Nephron progenitor cell (in vitro differentiated cells): ENCODE results near the gene ARHGAP19.

Source experiments
- DNase-seq: peaks from one replicate; pipeline ENCODE4 v3.0.0; 2021
- H3K27ac Mint-ChIP-seq: 2 replicates; pipeline ENCODE4 v1.8.0; 2021; ENCODE audit warnings: mild to moderate bottlenecking, moderate library complexity, mixed read lengths
- H3K27me3 Mint-ChIP-seq: 2 replicates; pipeline ENCODE4 v1.8.0; 2021; ENCODE audit warnings: mild to moderate bottlenecking, low read depth, mixed read lengths; ENCODE audit not compliant: poor library complexity
- H3K36me3 Mint-ChIP-seq: 2 replicates; pipeline ENCODE4 v1.8.0; 2021; ENCODE audit warnings: low read depth, mixed read lengths
- H3K4me1 Mint-ChIP-seq: 2 replicates; pipeline ENCODE4 v1.8.0; 2021; ENCODE audit warnings: mixed read lengths
- H3K4me3 Mint-ChIP-seq: 2 replicates; pipeline ENCODE4 v1.8.0; 2021; ENCODE audit warnings: mild to moderate bottlenecking, moderate library complexity, mixed read lengths
- H3K9me3 Mint-ChIP-seq: 2 replicates; pipeline ENCODE4 v1.8.0; 2021; ENCODE audit warnings: mild to moderate bottlenecking, moderate library complexity, mixed read lengths
- TF ChIP-seq, protein P1 (sequence below): fragments of 200-600 bp; sonication (generic); IDR thresholded peaks from 2 replicates; pipeline ENCODE4 v1.5.0; 2021; ENCODE audit warnings: antibody characterized with exemption

Gene ARHGAP19

DNA sequence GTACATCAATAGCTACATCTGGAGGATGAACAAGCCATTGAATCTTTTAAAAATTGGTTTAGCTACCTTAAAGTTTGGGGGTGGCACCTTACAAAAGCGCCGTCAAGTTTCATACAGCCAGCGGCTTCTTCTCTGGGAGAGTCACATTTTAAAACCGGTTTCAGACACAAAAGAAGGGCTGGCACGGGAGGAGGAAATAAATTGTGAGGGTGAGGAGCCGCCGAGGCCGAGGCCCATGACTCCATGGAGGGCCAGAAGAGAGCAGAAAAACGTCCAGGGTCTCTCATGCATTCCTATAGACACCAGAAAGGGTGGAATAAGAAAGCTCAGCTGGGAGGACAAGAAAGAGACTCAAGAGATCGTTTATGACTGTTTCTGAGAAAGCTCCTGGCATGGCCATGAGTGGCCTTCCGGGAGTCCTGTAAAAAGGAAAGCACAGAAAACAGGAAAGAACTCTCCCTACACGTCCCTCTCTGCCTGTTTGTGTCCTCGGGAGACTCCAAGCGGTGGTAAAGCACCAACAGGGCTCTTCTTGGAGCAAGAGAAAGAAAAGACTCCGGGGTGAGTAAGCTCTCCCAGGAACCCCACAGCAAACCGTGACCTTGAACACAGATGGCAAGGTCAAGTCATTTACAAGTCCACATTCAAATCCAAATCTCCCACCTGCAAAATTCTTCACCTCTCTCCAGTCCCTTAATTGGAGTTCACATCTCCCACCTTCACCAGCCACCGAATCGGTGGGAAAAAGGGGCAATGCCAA lies 40.3 kb upstream of the ARHGAP19 start:
- DNase-seq, result peak; percentile 23
- H3K27ac Mint-ChIP-seq, result no peak overlapping the region
- TF ChIP-seq, protein P1, sequence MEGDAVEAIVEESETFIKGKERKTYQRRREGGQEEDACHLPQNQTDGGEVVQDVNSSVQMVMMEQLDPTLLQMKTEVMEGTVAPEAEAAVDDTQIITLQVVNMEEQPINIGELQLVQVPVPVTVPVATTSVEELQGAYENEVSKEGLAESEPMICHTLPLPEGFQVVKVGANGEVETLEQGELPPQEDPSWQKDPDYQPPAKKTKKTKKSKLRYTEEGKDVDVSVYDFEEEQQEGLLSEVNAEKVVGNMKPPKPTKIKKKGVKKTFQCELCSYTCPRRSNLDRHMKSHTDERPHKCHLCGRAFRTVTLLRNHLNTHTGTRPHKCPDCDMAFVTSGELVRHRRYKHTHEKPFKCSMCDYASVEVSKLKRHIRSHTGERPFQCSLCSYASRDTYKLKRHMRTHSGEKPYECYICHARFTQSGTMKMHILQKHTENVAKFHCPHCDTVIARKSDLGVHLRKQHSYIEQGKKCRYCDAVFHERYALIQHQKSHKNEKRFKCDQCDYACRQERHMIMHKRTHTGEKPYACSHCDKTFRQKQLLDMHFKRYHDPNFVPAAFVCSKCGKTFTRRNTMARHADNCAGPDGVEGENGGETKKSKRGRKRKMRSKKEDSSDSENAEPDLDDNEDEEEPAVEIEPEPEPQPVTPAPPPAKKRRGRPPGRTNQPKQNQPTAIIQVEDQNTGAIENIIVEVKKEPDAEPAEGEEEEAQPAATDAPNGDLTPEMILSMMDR, result no peak
- peaks cover 59% of the 10 kb centered on the region for H3K27me3 Mint-ChIP-seq
- H3K9me3 Mint-ChIP-seq, result no peaks in the 10 kb centered on the region
- peak overlapping the region; percentile 87 for H3K4me3 Mint-ChIP-seq
- peaks cover 25% of the 10 kb centered on the region for H3K36me3 Mint-ChIP-seq
- H3K4me1 Mint-ChIP-seq, result peaks cover 51% of the 10 kb centered on the region

DNA sequence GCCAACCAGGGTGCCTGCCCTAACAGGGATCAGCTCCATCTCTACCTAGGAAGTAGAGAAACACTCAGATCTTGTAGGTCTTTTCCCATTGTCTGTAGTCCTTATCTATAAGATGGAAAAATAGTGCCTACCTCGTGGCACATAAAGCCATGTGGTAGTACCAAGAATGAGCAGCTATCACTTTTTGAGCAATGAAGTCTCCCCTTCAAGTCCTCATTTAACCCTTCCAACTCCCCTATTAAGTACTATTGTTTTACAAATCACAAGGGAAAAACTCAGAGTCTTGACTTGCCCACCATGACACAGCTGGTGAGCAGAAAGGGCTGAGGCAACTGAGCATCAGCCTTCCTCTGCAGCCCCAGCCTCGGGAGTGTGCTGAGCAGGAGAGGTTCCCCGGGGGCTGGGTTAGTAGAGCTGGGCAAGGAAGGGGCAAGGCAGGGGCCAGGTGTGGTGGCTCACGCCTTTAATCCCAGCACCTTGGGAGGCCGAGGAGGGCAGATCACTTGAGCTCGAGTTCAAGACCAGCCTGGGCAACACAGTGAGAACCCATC lies 38.8 kb upstream of the ARHGAP19 start:
- peaks cover 47% of the 10 kb centered on the region for H3K27me3 Mint-ChIP-seq
- TF ChIP-seq, protein P1, result no peak
- H3K4me1 Mint-ChIP-seq, result peaks cover 41% of the 10 kb centered on the region
- peak overlapping the region; percentile 56 for H3K4me3 Mint-ChIP-seq
- no peak for DNase-seq
- no peak overlapping the region for H3K27ac Mint-ChIP-seq
- H3K36me3 Mint-ChIP-seq, result peaks cover 25% of the 10 kb centered on the region
- H3K9me3 Mint-ChIP-seq, result no peaks in the 10 kb centered on the region

DNA sequence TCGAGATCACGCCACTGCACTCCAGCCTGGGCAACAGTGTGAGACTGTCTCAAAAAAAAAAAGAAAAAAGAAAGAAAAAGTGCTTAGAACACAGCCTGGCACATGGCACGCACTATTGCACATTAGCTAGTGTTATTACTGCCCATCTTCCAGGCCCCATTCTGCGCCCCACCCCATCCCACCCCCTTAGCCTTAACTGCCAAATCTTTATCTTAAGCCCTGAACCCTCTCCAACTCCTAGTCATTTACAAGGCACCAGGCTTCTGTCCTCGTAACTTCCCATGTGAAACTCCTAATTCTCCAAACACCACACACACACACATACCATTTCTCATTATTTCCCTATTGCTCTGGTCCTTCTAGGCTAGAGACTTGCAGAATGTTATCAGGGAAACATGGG lies 37.3 kb upstream of the ARHGAP19 start:
- Mint-ChIP-seq H3K36me3 (peaks cover 25% of the 10 kb centered on the region), H3K9me3 (no peaks in the 10 kb centered on the region), H3K27ac (no peak overlapping the region), H3K27me3 (peaks cover 35% of the 10 kb centered on the region), H3K4me3 (no peak overlapping the region), H3K4me1 (peaks cover 47% of the 10 kb centered on the region)
- DNase-seq, result no peak
- TF ChIP-seq, protein P1, result no peak

DNA sequence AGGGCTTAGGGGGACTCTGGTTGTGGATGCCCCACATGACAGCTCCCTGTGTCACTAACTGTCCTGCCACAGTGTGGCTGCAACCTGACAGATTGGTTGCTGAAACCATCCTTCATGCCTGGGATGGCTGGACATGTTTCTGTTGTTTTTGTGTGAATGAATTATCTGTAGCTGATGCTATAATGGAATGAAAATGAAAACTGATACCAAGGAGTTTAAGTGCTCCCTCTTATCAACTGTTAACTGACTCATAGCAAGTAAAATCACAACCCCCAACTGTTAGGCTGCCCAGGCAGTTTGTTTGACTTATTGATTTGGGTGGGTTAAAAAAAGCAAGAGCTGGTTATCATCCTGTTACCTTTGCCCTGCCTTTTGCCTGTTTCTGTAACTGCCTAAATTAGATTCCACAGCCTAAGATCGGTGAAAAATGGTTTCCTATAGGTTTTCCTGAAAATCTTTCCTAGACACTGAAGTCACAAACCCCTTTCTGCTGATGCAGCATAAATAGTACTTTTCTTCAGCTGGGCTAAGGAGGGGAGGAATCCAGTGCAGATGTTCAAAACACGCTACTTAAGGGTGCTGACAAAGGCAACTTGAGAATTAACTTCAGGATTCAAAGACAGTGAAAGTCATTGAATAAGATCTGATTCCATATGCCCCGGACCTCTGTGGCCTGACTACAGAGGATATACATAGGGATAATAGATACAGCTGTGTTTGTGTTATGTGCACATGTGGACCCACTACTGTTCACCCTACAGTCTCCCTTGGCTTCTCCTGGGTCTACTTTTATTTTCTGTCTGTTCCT lies 36.4 kb upstream of the ARHGAP19 start:
- TF ChIP-seq, protein P1, result no peak
- no peak for DNase-seq
- no peak overlapping the region for H3K4me3 Mint-ChIP-seq
- peaks cover 25% of the 10 kb centered on the region for H3K36me3 Mint-ChIP-seq
- no peaks in the 10 kb centered on the region for H3K9me3 Mint-ChIP-seq
- H3K4me1 Mint-ChIP-seq, result peaks cover 47% of the 10 kb centered on the region
- H3K27ac Mint-ChIP-seq, result no peak overlapping the region
- H3K27me3 Mint-ChIP-seq, result peaks cover 41% of the 10 kb centered on the region

DNA sequence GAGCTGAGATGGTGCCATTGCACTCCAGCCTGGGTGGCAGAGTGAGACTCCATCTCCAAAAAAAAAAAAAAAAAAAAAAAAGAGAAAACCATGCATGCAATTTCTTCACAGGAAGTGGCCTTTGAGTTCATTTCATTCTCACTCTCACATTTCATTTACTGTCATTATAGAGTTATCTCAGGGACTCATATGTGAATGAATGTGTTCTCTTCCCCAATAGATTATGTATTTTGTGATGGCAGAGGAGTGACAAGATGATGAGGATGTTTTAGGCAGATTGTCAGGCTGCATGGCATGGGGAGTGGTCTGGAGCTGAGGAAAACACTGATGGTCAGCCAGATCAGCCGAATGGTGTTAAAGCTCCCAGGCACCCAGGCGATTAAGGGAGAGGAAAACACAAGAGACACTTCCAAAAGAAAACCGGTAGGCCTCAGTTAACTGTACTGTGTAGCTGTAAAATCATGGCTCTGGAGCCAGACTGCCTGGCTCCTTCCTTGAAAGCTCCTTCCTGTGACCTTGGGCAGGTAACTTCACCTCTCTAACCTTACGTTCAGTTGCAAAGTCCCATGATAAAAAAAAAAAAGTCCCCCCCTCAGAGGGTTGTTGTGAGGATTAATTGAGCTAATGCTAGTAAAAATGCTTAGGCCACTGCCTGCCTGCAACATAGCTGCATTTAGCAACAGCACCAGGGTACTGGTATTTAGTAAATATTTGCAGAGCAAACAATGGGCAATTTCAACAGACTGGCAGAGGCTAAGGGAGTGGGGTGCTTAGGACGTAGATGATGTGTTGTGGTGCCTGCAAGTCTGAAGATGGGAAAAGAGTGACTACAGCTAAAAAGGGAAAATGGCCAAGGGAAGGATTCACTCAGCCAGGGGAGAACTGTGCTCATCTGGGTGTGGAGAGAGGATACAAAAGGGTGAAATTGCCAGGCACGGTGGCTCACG lies 35.2 kb upstream of the ARHGAP19 start:
- no peaks in the 10 kb centered on the region for H3K9me3 Mint-ChIP-seq
- no peak for DNase-seq
- peaks cover 25% of the 10 kb centered on the region for H3K36me3 Mint-ChIP-seq
- H3K27ac Mint-ChIP-seq, result peak overlapping the region; percentile 92
- H3K27me3 Mint-ChIP-seq, result peaks cover 40% of the 10 kb centered on the region
- TF ChIP-seq, protein P1, result no peak
- H3K4me1 Mint-ChIP-seq, result peaks cover 36% of the 10 kb centered on the region
- no peak overlapping the region for H3K4me3 Mint-ChIP-seq
